Measurements from ENCODE around the gene FBP2. TPM values are rescaled to one million over a fixed set of nuclear protein-coding genes. Genes with fewer than 3 reads are reported as not detected.

FBP2 gene
- polyA plus RNA-seq, 1 of the 3 experiments (the other 2 are of a cell fraction), result not detected

DNA sequence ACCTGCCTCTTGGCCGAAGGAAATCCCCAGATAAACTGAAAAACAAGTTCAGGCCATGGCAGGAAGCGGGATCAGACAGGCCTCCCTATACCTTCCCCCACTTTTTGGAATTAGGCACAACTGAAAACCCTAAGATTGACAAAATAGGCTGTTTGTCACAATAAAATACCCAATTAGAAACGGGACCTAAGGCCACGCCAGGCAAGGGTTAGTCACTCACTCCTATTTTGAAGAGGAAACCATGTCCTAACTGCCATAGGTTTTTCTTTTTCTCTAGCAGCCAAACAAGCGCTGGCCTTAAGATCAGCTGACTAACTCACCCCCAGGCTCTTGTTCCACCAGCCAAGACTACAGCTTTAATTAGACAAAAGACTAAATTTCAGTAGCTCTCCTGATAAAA lies 11.9 kb downstream of the FBP2 start:
- H3K4me1 ChIP-seq (ENCODE audit: control insufficient read depth in 1 of 2, insufficient read depth in 2 of 2, low read depth in 1 of 2, low read length in 1 of 2), result peaks cover 0 to 2% of the 10 kb centered on the region in 2 experiments; a peak in 2 of 4 replicates
- POLR2A ChIA-PET, result no interaction called here
- H3K9me3 ChIP-seq, result no peaks in the 10 kb centered on the region
- CTCF ChIA-PET, result no interaction called here
- H3K27me3 ChIP-seq (ENCODE audit: insufficient read depth), result no peaks in the 10 kb centered on the region
- no peak overlapping the region for H3K4me2 ChIP-seq
- H3K9ac ChIP-seq, result no peak overlapping the region
- no peak overlapping the region for H3K27ac ChIP-seq (ENCODE audit: low read depth in 2 of 2, low read length in 1 of 2)
- no peaks in the 10 kb centered on the region for H3F3A ChIP-seq (replicated peaks; ENCODE audit: insufficient read depth)
- TF ChIP-seq, protein P1, sequence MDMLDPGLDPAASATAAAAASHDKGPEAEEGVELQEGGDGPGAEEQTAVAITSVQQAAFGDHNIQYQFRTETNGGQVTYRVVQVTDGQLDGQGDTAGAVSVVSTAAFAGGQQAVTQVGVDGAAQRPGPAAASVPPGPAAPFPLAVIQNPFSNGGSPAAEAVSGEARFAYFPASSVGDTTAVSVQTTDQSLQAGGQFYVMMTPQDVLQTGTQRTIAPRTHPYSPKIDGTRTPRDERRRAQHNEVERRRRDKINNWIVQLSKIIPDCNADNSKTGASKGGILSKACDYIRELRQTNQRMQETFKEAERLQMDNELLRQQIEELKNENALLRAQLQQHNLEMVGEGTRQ (IDR thresholded peaks at IDR 0.05; ENCODE audit: borderline replicate concordance, low read depth, low read length), result no peak
- TF ChIP-seq MAX (IDR thresholded peaks at IDR 0.05; ENCODE audit: low read depth) (no peak), NFIC (IDR thresholded peaks at IDR 0.05; ENCODE audit: borderline replicate concordance) (no peak), FOSL2 (IDR thresholded peaks at IDR 0.05; ENCODE audit: borderline replicate concordance, low read depth) (no peak), NRF1 (IDR thresholded peaks at IDR 0.05; ENCODE audit: low read depth, low read length) (no peak), EZH2phosphoT487 (IDR thresholded peaks at IDR 0.05; ENCODE audit: borderline replicate concordance, low read depth) (no peak), JUND (IDR thresholded peaks at IDR 0.05) (no peak), TCF12 (IDR thresholded peaks at IDR 0.05) (no peak), TEAD4 (IDR thresholded peaks at IDR 0.05; ENCODE audit: borderline replicate concordance, insufficient read depth) (no peak), PBX3 (IDR thresholded peaks at IDR 0.05) (no peak), CHD2 (IDR thresholded peaks at IDR 0.05; ENCODE audit: low read length, partially characterized antibody) (no peak), FOXM1 (IDR thresholded peaks at IDR 0.05; ENCODE audit: low read depth) (no peak), SIN3A (IDR thresholded peaks at IDR 0.05; ENCODE audit: borderline replicate concordance, low read depth, low read length) (no peak), MXI1 (IDR thresholded peaks at IDR 0.05; ENCODE audit: low read depth, low read length) (no peak)
- TF ChIP-seq, protein P2, sequence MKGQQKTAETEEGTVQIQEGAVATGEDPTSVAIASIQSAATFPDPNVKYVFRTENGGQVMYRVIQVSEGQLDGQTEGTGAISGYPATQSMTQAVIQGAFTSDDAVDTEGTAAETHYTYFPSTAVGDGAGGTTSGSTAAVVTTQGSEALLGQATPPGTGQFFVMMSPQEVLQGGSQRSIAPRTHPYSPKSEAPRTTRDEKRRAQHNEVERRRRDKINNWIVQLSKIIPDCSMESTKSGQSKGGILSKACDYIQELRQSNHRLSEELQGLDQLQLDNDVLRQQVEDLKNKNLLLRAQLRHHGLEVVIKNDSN (IDR thresholded peaks at IDR 0.05; ENCODE audit: borderline replicate concordance, low read depth), result no peak
- TF ChIP-seq, protein P3, sequence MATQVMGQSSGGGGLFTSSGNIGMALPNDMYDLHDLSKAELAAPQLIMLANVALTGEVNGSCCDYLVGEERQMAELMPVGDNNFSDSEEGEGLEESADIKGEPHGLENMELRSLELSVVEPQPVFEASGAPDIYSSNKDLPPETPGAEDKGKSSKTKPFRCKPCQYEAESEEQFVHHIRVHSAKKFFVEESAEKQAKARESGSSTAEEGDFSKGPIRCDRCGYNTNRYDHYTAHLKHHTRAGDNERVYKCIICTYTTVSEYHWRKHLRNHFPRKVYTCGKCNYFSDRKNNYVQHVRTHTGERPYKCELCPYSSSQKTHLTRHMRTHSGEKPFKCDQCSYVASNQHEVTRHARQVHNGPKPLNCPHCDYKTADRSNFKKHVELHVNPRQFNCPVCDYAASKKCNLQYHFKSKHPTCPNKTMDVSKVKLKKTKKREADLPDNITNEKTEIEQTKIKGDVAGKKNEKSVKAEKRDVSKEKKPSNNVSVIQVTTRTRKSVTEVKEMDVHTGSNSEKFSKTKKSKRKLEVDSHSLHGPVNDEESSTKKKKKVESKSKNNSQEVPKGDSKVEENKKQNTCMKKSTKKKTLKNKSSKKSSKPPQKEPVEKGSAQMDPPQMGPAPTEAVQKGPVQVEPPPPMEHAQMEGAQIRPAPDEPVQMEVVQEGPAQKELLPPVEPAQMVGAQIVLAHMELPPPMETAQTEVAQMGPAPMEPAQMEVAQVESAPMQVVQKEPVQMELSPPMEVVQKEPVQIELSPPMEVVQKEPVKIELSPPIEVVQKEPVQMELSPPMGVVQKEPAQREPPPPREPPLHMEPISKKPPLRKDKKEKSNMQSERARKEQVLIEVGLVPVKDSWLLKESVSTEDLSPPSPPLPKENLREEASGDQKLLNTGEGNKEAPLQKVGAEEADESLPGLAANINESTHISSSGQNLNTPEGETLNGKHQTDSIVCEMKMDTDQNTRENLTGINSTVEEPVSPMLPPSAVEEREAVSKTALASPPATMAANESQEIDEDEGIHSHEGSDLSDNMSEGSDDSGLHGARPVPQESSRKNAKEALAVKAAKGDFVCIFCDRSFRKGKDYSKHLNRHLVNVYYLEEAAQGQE (IDR thresholded peaks at IDR 0.05; ENCODE audit: low read depth, low read length), result no peak
- H4K20me1 ChIP-seq (ENCODE audit: insufficient read depth), result no peaks in the 10 kb centered on the region
- no peak overlapping the region for H2AFZ ChIP-seq (ENCODE audit: low read depth)
- DNase-seq, result no peak
- no peaks in the 10 kb centered on the region for H3K36me3 ChIP-seq (replicated peaks in 1 of 2; ENCODE audit: control insufficient read depth in 1 of 2, insufficient read depth in 2 of 2, low read length in 1 of 2)
- no peak overlapping the region for H3K4me3 ChIP-seq (ENCODE audit: low read depth in 2 of 2, low read length in 1 of 2)
- H3K9me2 ChIP-seq, result no peaks in the 10 kb centered on the region
- WGBS (ENCODE audit: low lambda C conversion rate), result 62% methylated on average over 5 of the region's 5 CpGs
- no peaks in the 10 kb centered on the region for H3K79me2 ChIP-seq (ENCODE audit: insufficient read depth)
